Gastrocnemius medialis (tissue), 4 donors: ENCODE measurements around the gene FAM117B.

ENCODE experiments used
- CTCF ChIP-seq, 5 experiments: fragments of 450-650 bp in 3 of 5; fragments of 200-600 bp in 2 of 5; sonication (generic) in 2 of 5; IDR thresholded peaks in 4 of 5; conservative IDR thresholded peaks in 1 of 5; 1 replicate in 4 of 5; 2 replicates in 1 of 5; pipeline ENCODE4 v1.5.1; 2016 to 2019; ENCODE audit warnings: antibody characterized with exemption in 5 of 5, mild to moderate bottlenecking in 3 of 5, moderate library complexity in 3 of 5
- POLR2A ChIP-seq, 2 donors: fragments of 450-650 bp; IDR thresholded peaks; one replicate each; pipeline ENCODE4 v1.6.1; 2017; ENCODE audit warnings: antibody characterized with exemption in 2 of 2, mild to moderate bottlenecking in 2 of 2, moderate library complexity in 2 of 2

- TF ChIP-seq CTCF (IDR thresholded peaks at IDR 0.05 in 4 of 5, conservative IDR thresholded peaks at IDR 0.05 in 1 of 5) (no peak), POLR2A (IDR thresholded peaks at IDR 0.05) (no peak)
Measured at GRCh38 chr2:202786842-202787241, 152.1 kb downstream of the FAM117B start.
